Neural cell (in vitro differentiated cells): ENCODE results near the gene CMTM8.

Experiments
- EP300 ChIP-seq: fragments of 450-650 bp; conservative IDR thresholded peaks from 2 replicates; pipeline ENCODE4 v1.6.1; 2014; ENCODE audit warnings: antibody characterized with exemption, mild to moderate bottlenecking, moderate library complexity; ENCODE audit not compliant: poor library complexity, severe bottlenecking
- POLR2AphosphoS5 ChIP-seq: IDR thresholded peaks from 2 replicates; pipeline ENCODE4 v1.6.1; 2012
- REST ChIP-seq: IDR thresholded peaks from 2 replicates; pipeline ENCODE4 v1.6.1; 2012; ENCODE audit warnings: borderline replicate concordance
- TAF1 ChIP-seq: IDR thresholded peaks from 2 replicates; pipeline ENCODE4 v1.6.1; 2012; ENCODE audit warnings: low read depth
- TF ChIP-seq, protein P1 (sequence below): fragments of 450-650 bp; IDR thresholded peaks from 2 replicates; pipeline ENCODE4 v1.5.1; 2014; ENCODE audit warnings: antibody characterized with exemption, mild to moderate bottlenecking, moderate library complexity; ENCODE audit not compliant: poor library complexity, severe bottlenecking

DNA sequence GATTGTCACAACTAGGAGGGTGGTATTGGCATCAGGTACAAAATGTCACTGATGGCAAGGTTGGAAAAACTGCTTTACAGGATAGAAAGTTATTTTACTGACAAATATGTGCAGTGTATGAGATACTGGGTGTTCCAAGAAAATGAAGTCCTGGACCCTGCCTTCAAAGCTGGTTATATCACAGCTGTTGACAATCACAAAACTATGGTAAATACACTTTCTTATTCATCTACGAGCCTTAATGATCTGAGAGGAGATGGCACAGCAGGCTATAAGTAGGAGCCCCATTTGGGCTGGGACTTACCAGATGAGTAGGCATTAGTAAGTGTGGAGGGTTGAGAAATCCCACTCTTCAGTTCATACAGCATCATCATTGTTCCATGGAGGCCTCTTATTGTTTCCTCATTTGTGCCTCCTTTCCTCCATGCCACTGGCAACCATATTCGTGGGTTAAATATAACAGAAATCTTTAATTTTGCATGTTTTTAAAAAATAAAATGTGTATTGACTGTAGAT lies 66.9 kb downstream of the CMTM8 start:
- TF ChIP-seq, protein P1, sequence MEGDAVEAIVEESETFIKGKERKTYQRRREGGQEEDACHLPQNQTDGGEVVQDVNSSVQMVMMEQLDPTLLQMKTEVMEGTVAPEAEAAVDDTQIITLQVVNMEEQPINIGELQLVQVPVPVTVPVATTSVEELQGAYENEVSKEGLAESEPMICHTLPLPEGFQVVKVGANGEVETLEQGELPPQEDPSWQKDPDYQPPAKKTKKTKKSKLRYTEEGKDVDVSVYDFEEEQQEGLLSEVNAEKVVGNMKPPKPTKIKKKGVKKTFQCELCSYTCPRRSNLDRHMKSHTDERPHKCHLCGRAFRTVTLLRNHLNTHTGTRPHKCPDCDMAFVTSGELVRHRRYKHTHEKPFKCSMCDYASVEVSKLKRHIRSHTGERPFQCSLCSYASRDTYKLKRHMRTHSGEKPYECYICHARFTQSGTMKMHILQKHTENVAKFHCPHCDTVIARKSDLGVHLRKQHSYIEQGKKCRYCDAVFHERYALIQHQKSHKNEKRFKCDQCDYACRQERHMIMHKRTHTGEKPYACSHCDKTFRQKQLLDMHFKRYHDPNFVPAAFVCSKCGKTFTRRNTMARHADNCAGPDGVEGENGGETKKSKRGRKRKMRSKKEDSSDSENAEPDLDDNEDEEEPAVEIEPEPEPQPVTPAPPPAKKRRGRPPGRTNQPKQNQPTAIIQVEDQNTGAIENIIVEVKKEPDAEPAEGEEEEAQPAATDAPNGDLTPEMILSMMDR: no peak
- TF ChIP-seq REST: no peak
- no peak for TF ChIP-seq EP300
- TF ChIP-seq TAF1: no peak
- TF ChIP-seq POLR2AphosphoS5: no peak
